Measurements from ENCODE around the gene ACTG1.
"Not testable (repeated sequence)": the region's sequence is repeated elsewhere in the genome, so short reads cannot be mapped to it uniquely, and the experiment has no call there.

The ACTG1 gene

GRCh38 chr17:81533339-81534141 is 20.9 kb upstream of the ACTG1 start:
- DNase-seq = no peak

- DNase-seq = no peak
Observed at GRCh38 chr17:81532490-81533287, 20.1 kb upstream of the ACTG1 start.

DNA sequence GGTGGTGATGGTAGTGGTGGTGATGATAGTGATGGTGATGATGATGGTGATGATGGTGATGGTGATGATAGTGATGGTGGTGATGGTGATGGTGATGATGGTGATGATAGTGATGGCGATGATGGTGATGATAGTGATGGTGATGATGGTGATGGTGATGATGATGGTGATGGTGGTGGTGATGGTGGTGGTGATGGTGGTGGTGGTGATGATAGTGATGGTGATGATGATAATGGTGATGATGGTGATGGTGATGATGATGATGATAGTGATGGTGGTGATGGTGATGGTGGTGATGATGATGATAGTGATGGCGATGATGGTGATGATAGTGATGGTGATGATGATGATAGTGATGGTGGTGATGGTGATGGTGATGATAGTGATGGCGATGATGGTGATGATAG is 19.4 kb upstream of the ACTG1 start:
- not testable (repeated sequence) for DNase-seq

GRCh38 chr17:81531013-81531412 is 18.4 kb upstream of the ACTG1 start:
- DNase-seq = not testable (repeated sequence)

- DNase-seq = no peak
Observed at GRCh38 chr17:81529437-81529803, 16.8 kb upstream of the ACTG1 start.

GRCh38 chr17:81528651-81529436 is 16.2 kb upstream of the ACTG1 start:
- no peak for DNase-seq

- DNase-seq = no peak
Observed at GRCh38 chr17:81528384-81528650, 15.7 kb upstream of the ACTG1 start.

- no peak for DNase-seq
Observed at GRCh38 chr17:81527591-81528383, 15.2 kb upstream of the ACTG1 start, which contains the start of gene FSCN2. Gene FSCN2, plus strand, starts transcription at chr17:81528377. Its CDS starts 155 bp downstream, at chr17:81528532.

DNA sequence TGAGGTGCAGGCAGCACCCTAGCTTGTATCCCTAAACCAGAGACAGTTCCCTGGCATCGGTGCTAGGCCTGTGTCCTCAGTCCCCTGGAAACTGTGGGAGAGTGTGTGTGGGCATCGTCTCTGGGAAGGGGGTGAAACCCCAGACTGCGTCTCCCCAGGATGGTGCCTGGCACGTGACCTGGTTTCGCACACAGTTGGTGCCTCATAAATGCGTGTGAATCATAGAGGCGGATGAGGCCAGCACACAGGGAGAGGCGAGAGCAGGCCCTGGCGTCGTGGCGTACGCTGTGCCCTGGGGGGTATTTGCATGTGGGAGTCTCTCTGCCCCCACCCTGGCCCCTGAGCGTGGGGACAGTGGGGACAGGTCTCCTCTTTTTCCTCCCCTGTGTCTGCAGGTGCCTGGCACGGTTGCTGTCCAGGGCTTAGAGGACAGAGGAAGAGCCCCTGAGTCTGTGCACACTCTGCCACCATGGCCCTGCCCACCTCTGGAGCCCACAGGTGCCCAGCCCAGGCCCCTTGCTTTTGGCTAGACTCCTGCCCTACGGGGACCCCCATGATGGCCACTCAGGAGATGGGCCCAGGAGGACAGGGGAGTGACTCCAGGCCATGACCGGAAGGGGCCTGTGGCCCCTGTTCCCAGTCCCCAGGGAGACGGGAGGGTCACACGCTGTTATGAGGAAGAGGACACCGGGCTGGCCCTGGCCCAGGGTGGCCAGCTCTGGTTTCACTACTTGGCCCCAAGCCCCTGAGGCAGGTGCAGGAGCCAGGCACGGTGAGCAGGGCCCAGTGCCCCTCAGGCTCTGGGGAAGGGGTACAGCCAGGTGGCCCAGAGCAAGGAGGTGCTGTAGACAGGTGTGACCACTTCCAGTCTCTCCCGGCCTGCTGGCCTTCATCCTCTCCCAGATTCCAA is 14.3 kb upstream of the ACTG1 start:
- DNase-seq = no peak

DNA sequence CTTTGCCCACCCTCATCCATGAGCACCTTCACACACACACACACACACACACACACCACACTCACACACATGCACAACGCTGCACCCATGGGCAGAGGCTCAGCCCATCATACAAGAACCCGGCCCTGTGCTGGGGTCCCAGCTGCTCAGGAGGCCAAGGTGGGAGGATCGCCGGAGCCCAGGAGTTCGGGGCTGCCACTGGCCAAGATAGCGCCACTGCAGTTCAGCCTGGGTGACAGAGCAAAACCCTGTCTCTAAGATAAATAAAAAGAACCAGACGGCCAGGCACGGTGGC is 12.2 kb upstream of the ACTG1 start:
- DNase-seq = no peak

GRCh38 chr17:81524039-81524864 is 11.7 kb upstream of the ACTG1 start:
- DNase-seq = no peak

- DNase-seq = peak in 50 of 58 donors; percentile 20 to 85 (median 56)
Observed at GRCh38 chr17:81523402-81524038, 10.9 kb upstream of the ACTG1 start.

- no peak for DNase-seq
Observed at GRCh38 chr17:81522491-81523401, 10.1 kb upstream of the ACTG1 start.

GRCh38 chr17:81520021-81520901 is 7.7 kb upstream of the ACTG1 start:
- DNase-seq = no peak

GRCh38 chr17:81519284-81520020 is 6.9 kb upstream of the ACTG1 start:
- DNase-seq = no peak

DNA sequence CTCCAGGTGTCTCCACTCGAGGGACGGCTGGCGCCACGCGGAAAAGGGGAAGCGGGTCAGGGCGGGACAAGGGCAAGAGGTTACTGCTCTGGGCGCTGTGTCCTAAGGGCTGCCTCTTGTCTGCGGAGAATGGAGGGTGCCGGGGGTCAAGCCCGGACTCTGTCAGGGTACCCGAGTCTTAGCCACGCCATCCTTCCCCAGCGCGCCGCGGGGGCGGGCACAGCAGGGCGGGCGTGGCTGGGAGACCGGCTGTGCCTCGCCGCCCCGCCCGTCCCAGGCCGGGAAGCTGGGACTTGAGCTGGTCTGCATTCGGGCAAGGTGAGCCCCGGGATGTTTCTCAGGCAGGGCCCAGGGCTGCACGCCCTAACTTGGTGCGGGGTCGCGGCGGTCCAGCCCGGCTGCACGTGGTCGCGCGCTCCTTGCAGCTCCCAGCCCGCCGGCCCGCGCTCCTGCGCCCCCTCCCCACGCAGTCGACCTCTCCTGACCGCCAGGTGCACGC is 6.2 kb upstream of the ACTG1 start:
- DNase-seq = no peak
